H1 (cell line): ENCODE results near the gene C1orf115. TPM values are rescaled to one million over a fixed set of nuclear protein-coding genes. Genes with fewer than 3 reads are reported as not detected.

Experiments
- CTCF ChIA-PET: fragments of 300-600 bp; sonication (Branson Sonifier 250); formaldehyde crosslinking; loops from one replicate; lab custom pipeline; 2021; ENCODE audit not compliant: partially characterized antibody; lab: Charles Lee
- POLR2A ChIA-PET: fragments of 300-600 bp; sonication (Branson Sonifier 250); formaldehyde crosslinking; loops from one replicate; lab custom pipeline; 2021; ENCODE audit warnings: inconsistent platforms; ENCODE audit not compliant: partially characterized antibody; lab: Charles Lee
- DNase-seq, 2 experiments: peaks; one replicate each; pipeline versions ENCODE4 v3.0.0 to v3.0.0-alpha.2; 2010 to 2022; ENCODE audit warnings: low spot score in 2 of 2, low read depth in 1 of 2, mixed read lengths in 1 of 2
- FAIRE-seq: peaks from 2 replicates; lab custom pipeline; 2011; peaks lifted over from hg19 to GRCh38; lab: Jason Lieb, UNC
- H2AFZ ChIP-seq: 2 replicates; pipeline ENCODE4 v1.8.1; 2012; ENCODE audit warnings: low read length, inconsistent platforms
- H2AK5ac ChIP-seq: 2 replicates; pipeline ENCODE4 v1.6.1; 2013; ENCODE audit warnings: low read depth, low read length
- H2BK120ac ChIP-seq: replicated peaks from 2 replicates; pipeline ENCODE3; 2013; ENCODE audit warnings: low read depth, low read length, inconsistent platforms
- H2BK12ac ChIP-seq: 2 replicates; pipeline ENCODE4 v1.6.1; 2013; ENCODE audit warnings: low read depth, low read length
- H2BK15ac ChIP-seq: 2 replicates; pipeline ENCODE4 v1.6.1; 2013; ENCODE audit warnings: low read length
- H2BK20ac ChIP-seq: 2 replicates; pipeline ENCODE4 v1.6.1; 2013; ENCODE audit warnings: low read length
- H2BK5ac ChIP-seq: 2 replicates; pipeline ENCODE4 v1.6.1; 2013; ENCODE audit warnings: low read depth, low read length
- H3K14ac ChIP-seq: 2 replicates; pipeline ENCODE4 v1.6.1; 2013; ENCODE audit warnings: inconsistent platforms; ENCODE audit not compliant: insufficient read length
- H3K18ac ChIP-seq: 2 replicates; pipeline ENCODE4 v1.6.1; 2013; ENCODE audit warnings: low read length; ENCODE audit errors: extremely low read depth
- H3K23ac ChIP-seq: 2 replicates; pipeline ENCODE4 v1.6.1; 2013; ENCODE audit warnings: inconsistent platforms; ENCODE audit not compliant: insufficient read length
- H3K23me2 ChIP-seq: 2 replicates; pipeline ENCODE4 v1.6.1; 2013; ENCODE audit warnings: low read depth, low read length
- H3K27ac ChIP-seq: 2 replicates; pipeline ENCODE4 v1.6.1; 2011; ENCODE audit warnings: low read depth, low read length, inconsistent platforms
- H3K27me3 ChIP-seq, 4 experiments: replicated peaks in 1 of 4; 1 replicate in 1 of 4; 2 replicates in 3 of 4; pipeline versions ENCODE4 v1.6.1 to v1.8.1; 2011 to 2013; ENCODE audit warnings: low read length in 3 of 4, mild to moderate bottlenecking in 3 of 4, inconsistent platforms in 2 of 4, mixed read lengths in 2 of 4, moderate library complexity in 1 of 4; ENCODE audit not compliant: control insufficient read depth in 3 of 4, insufficient read depth in 3 of 4; ENCODE audit errors: extremely low read depth in 1 of 4
- H3K36me3 ChIP-seq, 4 experiments: 2 replicates each; pipeline versions ENCODE4 v1.6.1 to v1.8.1; 2011 to 2013; ENCODE audit warnings: mild to moderate bottlenecking in 4 of 4, low read length in 3 of 4, moderate library complexity in 2 of 4, control low read depth in 1 of 4, inconsistent platforms in 1 of 4; ENCODE audit not compliant: insufficient read depth in 4 of 4, control insufficient read depth in 2 of 4
- H3K4ac ChIP-seq: replicated peaks from 2 replicates; pipeline ENCODE3; 2013; ENCODE audit warnings: low read length, low read depth, mixed read lengths, inconsistent platforms; ENCODE audit not compliant: insufficient read length
- H3K4me1 ChIP-seq, 4 experiments: replicated peaks in 1 of 4; 1 replicate in 1 of 4; 2 replicates in 3 of 4; pipeline versions ENCODE4 v1.6.1 to v1.8.1; 2011 to 2013; ENCODE audit warnings: low read length in 3 of 4, inconsistent platforms in 2 of 4, mixed read lengths in 1 of 4; ENCODE audit not compliant: insufficient read depth in 4 of 4, control insufficient read depth in 3 of 4
- H3K4me2 ChIP-seq, 2 experiments: 2 replicates each; pipeline versions ENCODE4 v1.6.1 to v1.8.1; 2011 to 2013; ENCODE audit warnings: low read depth in 2 of 2, low read length in 2 of 2, control low read depth in 1 of 2, inconsistent platforms in 1 of 2, mild to moderate bottlenecking in 1 of 2; ENCODE audit not compliant: insufficient read depth in 1 of 2
- H3K4me3 ChIP-seq, 4 experiments: fragments of 200-600, 300-600 bp in 1 of 4; sonication (generic), shearing (Covaris generic), sonication (Bioruptor Twin) in 1 of 4; 2 replicates each; pipeline versions ENCODE4 v1.5.1 to v1.8.1; 2011 to 2016; ENCODE audit warnings: low read length in 4 of 4, low read depth in 3 of 4, control low read depth in 2 of 4, inconsistent platforms in 2 of 4, mild to moderate bottlenecking in 2 of 4, mixed read lengths in 1 of 4, moderate library complexity in 1 of 4; ENCODE audit not compliant: insufficient read depth in 2 of 4; ENCODE audit errors: extremely low read depth in 1 of 4
- H3K56ac ChIP-seq: replicated peaks from 2 replicates; pipeline ENCODE3; 2013; ENCODE audit warnings: low read depth, mild to moderate bottlenecking, mixed read lengths, low read length, inconsistent platforms; ENCODE audit not compliant: insufficient read length
- H3K79me1 ChIP-seq: 2 replicates; pipeline ENCODE4 v1.6.1; 2013; ENCODE audit warnings: low read depth, low read length, control low read depth
- H3K79me2 ChIP-seq, 2 experiments: 2 replicates each; pipeline versions ENCODE4 v1.6.1 to v1.8.1; 2012 to 2013; ENCODE audit warnings: low read length in 2 of 2, mild to moderate bottlenecking in 2 of 2, inconsistent platforms in 1 of 2; ENCODE audit not compliant: insufficient read depth in 2 of 2, control insufficient read depth in 1 of 2
- H3K9ac ChIP-seq, 4 experiments: replicated peaks in 1 of 4; 1 replicate in 1 of 4; 2 replicates in 3 of 4; pipeline versions ENCODE4 v1.6.1 to v1.8.1; 2011 to 2013; ENCODE audit warnings: low read depth in 3 of 4, low read length in 3 of 4, control low read depth in 2 of 4, mild to moderate bottlenecking in 2 of 4, moderate library complexity in 2 of 4, inconsistent platforms in 1 of 4; ENCODE audit errors: extremely low read depth in 1 of 4
- H3K9me3 ChIP-seq, 2 experiments: 2 replicates each; pipeline versions ENCODE4 v1.6.1 to v1.8.1; 2012 to 2013; ENCODE audit warnings: mild to moderate bottlenecking in 2 of 2, moderate library complexity in 2 of 2, control low read depth in 1 of 2, inconsistent platforms in 1 of 2, low read depth in 1 of 2, low read length in 1 of 2, mixed read lengths in 1 of 2; ENCODE audit not compliant: insufficient read depth in 2 of 2
- H4K20me1 ChIP-seq, 2 experiments: replicated peaks in 1 of 2; 2 replicates each; pipeline versions ENCODE3 to v1.8.1; 2011 to 2013; ENCODE audit warnings: inconsistent platforms in 2 of 2, low read length in 2 of 2, mild to moderate bottlenecking in 1 of 2; ENCODE audit not compliant: insufficient read depth in 2 of 2, control insufficient read depth in 1 of 2
- H4K5ac ChIP-seq: 2 replicates; pipeline ENCODE4 v1.6.1; 2013; ENCODE audit warnings: low read length, low read depth, mixed read lengths, inconsistent platforms; ENCODE audit not compliant: insufficient read length
- H4K8ac ChIP-seq: 2 replicates; pipeline ENCODE4 v1.8.0; 2013; ENCODE audit warnings: mild to moderate bottlenecking, moderate library complexity, low read length, inconsistent platforms; ENCODE audit not compliant: insufficient read depth; ENCODE audit errors: extremely low read depth
- H4K91ac ChIP-seq: replicated peaks from 2 replicates; pipeline ENCODE3; 2013; ENCODE audit warnings: low read length, mixed read lengths, inconsistent platforms; ENCODE audit not compliant: insufficient read length
- WGBS, 2 experiments: shearing (Covaris generic) in 1 of 2; methylation state at CpG; one replicate each; pipeline versions ENCODE4 v1.1.6 to v1.1.7; 2013 to 2015; ENCODE audit warnings: low lambda C conversion rate in 2 of 2, mixed read lengths in 2 of 2, inconsistent platforms in 1 of 2, low coverage in 1 of 2, missing lambda C conversion rate in 1 of 2; ENCODE audit not compliant: insufficient replicate concordance in 2 of 2, insufficient coverage in 1 of 2, insufficient read length in 1 of 2; ENCODE audit errors: extremely low coverage in 1 of 2, missing lambda C conversion rate in 1 of 2; 5-methylcytosine and 5-hydroxymethylcytosine counted together
- polyA plus RNA-seq, 7 experiments: library from polyadenylated mRNA; depleted of rRNA in 3 of 7; stranded (reverse) in 5 of 7; unstranded in 2 of 7; fragments of >200 nt in 5 of 7; fragments of 200-250 nt in 2 of 7; gene quantifications; 1 replicate in 5 of 7; 2 replicates in 1 of 7; 4 replicates in 1 of 7; pipeline versions ENCODE4 v1.2.1 to v1.2.3, GENCODE V29; 2011 to 2013; ENCODE audit warnings: missing spikeins in 2 of 7, mixed read lengths in 2 of 7
- total RNA-seq: library from RNA; stranded (reverse); fragmentation: NEBNext Ultra II Directional; extraction: Animal tissue kit (Norgen Biotek cat#: 25700); gene quantifications from 2 replicates; pipeline ENCODE4 v1.2.1, GENCODE V29; 2021

The C1orf115 gene
- total and polyA plus RNA-seq, 2 of the 8 experiments (the other 6 are each of a cell fraction or from before 2014, with no cell fraction given) = 3.5 to 5.6 TPM

- 89% methylated on average over 13 of the region's 13 CpGs; no CpG with 5 or more reads in 1 of the 2 experiments for WGBS, 2 experiments
- no peak overlapping the region for H4K91ac ChIP-seq
Observed at GRCh38 chr1:220652995-220653394, 37.2 kb upstream of the C1orf115 start.

More at GRCh38 chr1:220652995-220653394, 37.2 kb upstream of the C1orf115 start:
- no peaks in the 10 kb centered on the region for H3K4me1 ChIP-seq
- H2BK12ac ChIP-seq = no peak overlapping the region
- H3K9ac ChIP-seq = no peak overlapping the region
- no peaks in the 10 kb centered on the region for H3K23me2 ChIP-seq
- no peaks in the 10 kb centered on the region for H3K27me3 ChIP-seq
- H4K20me1 ChIP-seq = no peaks in the 10 kb centered on the region
- no peak overlapping the region for H3K4ac ChIP-seq
- CTCF ChIA-PET = no interaction called here
- no peak overlapping the region for H3K14ac ChIP-seq
- no peak overlapping the region for H3K4me3 ChIP-seq
- no peak overlapping the region for H2BK20ac ChIP-seq
- no peaks in the 10 kb centered on the region for H3K79me1 ChIP-seq
- no peak overlapping the region for H3K23ac ChIP-seq
- no peak overlapping the region for H3K56ac ChIP-seq
- H3K9me3 ChIP-seq = no peaks in the 10 kb centered on the region
- no peak overlapping the region for H2BK5ac ChIP-seq
- H3K27ac ChIP-seq = no peak overlapping the region
- no peaks in the 10 kb centered on the region for H3K79me2 ChIP-seq
- POLR2A ChIA-PET = no interaction called here
- peaks cover 2 to 23% (median 12%) of the 10 kb centered on the region in 4 experiments; a peak in 4 of 8 replicates for H3K36me3 ChIP-seq
- H3K18ac ChIP-seq = no peak overlapping the region
- H2AK5ac ChIP-seq = no peak overlapping the region
- H2BK120ac ChIP-seq = no peak overlapping the region
- FAIRE-seq = no peak
- no peak overlapping the region for H2AFZ ChIP-seq
- no peak overlapping the region for H3K4me2 ChIP-seq
- DNase-seq = no peak
- no peak overlapping the region for H4K8ac ChIP-seq
- no peak overlapping the region for H2BK15ac ChIP-seq
- no peak overlapping the region for H4K5ac ChIP-seq
